HCT116 (cell line): ENCODE data around the gene SGMS1. TPM values are rescaled to one million over a fixed set of nuclear protein-coding genes. Genes with fewer than 3 reads are reported as not detected.

Experiments used
- ATAC-seq: fragments of 200-7000 bp; cut with Tn5 transposase; 2 replicates; pipeline ENCODE4 v1.9.1; 2020; ENCODE audit warnings: mild to moderate bottlenecking, moderate library complexity
- BruUV-seq: library from RNA; stranded (reverse); fragments of 400-500 nt; replicated peaks from 2 replicates; lab custom pipeline; 2021; lab: Mats Ljungman, UMichigan
- CTCF ChIA-PET: fragments of 300-600 bp; sonication (Branson Sonifier 250); formaldehyde crosslinking; loops from one replicate; lab custom pipeline; 2021; ENCODE audit warnings: antibody characterized with exemption; lab: Charles Lee
- POLR2A ChIA-PET: fragments of 300-600, 350-600 bp; sonication (Branson Sonifier 250); formaldehyde crosslinking; loops from one replicate; lab custom pipeline; 2021; ENCODE audit warnings: antibody characterized with exemption; lab: Charles Lee
- RAD21 ChIA-PET, 2 experiments: fragments of 300-600 bp; sonication (Branson Sonifier 250); formaldehyde crosslinking; loops; one replicate each; lab custom pipeline; 2023; ENCODE audit warnings: low total read pairs in 2 of 2; ENCODE audit not compliant: uncharacterized antibody in 2 of 2, unreplicated experiment in 2 of 2, low non-redundant PET in 1 of 2; lab: Charles Lee
- DNase-seq: peaks from one replicate; pipeline ENCODE4 v3.0.0-alpha.2; 2010; ENCODE audit warnings: low read depth, low spot score
- H2AFZ ChIP-seq: fragments of 200-600 bp; shearing (Covaris generic), sonication (generic); 2 replicates; pipeline ENCODE4 v1.6.1; 2017; ENCODE audit warnings: low read depth, mixed run types, mixed read lengths, antibody characterized with exemption, low read length; ENCODE audit not compliant: poor library complexity, severe bottlenecking
- H3K27ac ChIP-seq: 2 replicates; pipeline ENCODE4 v1.5.1; 2012; ENCODE audit warnings: low read depth, low read length
- H3K27me3 ChIP-seq: fragments of 200-600 bp; sonication (generic); 2 replicates; pipeline ENCODE4 v1.6.1; 2016; ENCODE audit warnings: mixed run types, low read length, mixed read lengths; ENCODE audit not compliant: insufficient read depth
- H3K36me3 ChIP-seq, 2 experiments: fragments of 200-500 bp in 1 of 2; fragments of 200-600 bp in 1 of 2; sonication (Bioruptor generic) in 1 of 2; sonication (generic) in 1 of 2; 2 replicates each; pipeline versions ENCODE4 v1.5.1 to v1.6.1; 2014 to 2016; ENCODE audit warnings: low read length in 2 of 2, inconsistent platforms in 1 of 2, mixed read lengths in 1 of 2, mixed run types in 1 of 2; ENCODE audit not compliant: insufficient read depth in 2 of 2, control insufficient read depth in 1 of 2
- H3K4me1 ChIP-seq, 2 experiments: fragments of 200-600 bp in 1 of 2; sonication (generic) in 1 of 2; 2 replicates each; pipeline versions ENCODE4 v1.5.1 to v1.6.1; 2012 to 2017; ENCODE audit warnings: low read length in 2 of 2, inconsistent platforms in 1 of 2, mild to moderate bottlenecking in 1 of 2, mixed read lengths in 1 of 2, mixed run types in 1 of 2, moderate library complexity in 1 of 2; ENCODE audit not compliant: insufficient read depth in 2 of 2, control insufficient read depth in 1 of 2
- H3K4me2 ChIP-seq: fragments of 200-600 bp; sonication (generic); 2 replicates; pipeline ENCODE4 v1.6.1; 2017; ENCODE audit warnings: mixed run types, low read length, mixed read lengths
- H3K4me3 ChIP-seq, 2 experiments: fragments of 200-600 bp in 1 of 2; sonication (generic) in 1 of 2; replicated peaks in 1 of 2; 2 replicates each; pipeline ENCODE4 v1.5.1; 2011 to 2016; ENCODE audit warnings: low read length in 2 of 2, control low read depth in 1 of 2, low read depth in 1 of 2, mild to moderate bottlenecking in 1 of 2, mixed read lengths in 1 of 2, mixed run types in 1 of 2
- H3K79me2 ChIP-seq: fragments of 200-600 bp; sonication (generic); 2 replicates; pipeline ENCODE4 v1.6.1; 2017; ENCODE audit warnings: mild to moderate bottlenecking, mixed run types, low read length, moderate library complexity, mixed read lengths; ENCODE audit not compliant: insufficient read depth
- H3K9ac ChIP-seq: fragments of 200-600 bp; sonication (generic); 2 replicates; pipeline ENCODE4 v1.6.1; 2016; ENCODE audit warnings: low read length, mixed read lengths
- H3K9me2 ChIP-seq: fragments of 200-600 bp; sonication (generic), shearing (Covaris generic); 2 replicates; pipeline ENCODE4 v1.6.1; 2017; ENCODE audit warnings: mixed run types, mild to moderate bottlenecking, moderate library complexity; ENCODE audit not compliant: insufficient read depth
- H3K9me3 ChIP-seq, 2 experiments: fragments of 200-500 bp in 1 of 2; fragments of 200-600 bp in 1 of 2; sonication (Bioruptor generic) in 1 of 2; sonication (generic) in 1 of 2; 2 replicates each; pipeline ENCODE4 v1.6.1; 2014 to 2017; ENCODE audit warnings: low read length in 2 of 2, mixed read lengths in 2 of 2, inconsistent platforms in 1 of 2, low read depth in 1 of 2, mild to moderate bottlenecking in 1 of 2, mixed run types in 1 of 2, moderate library complexity in 1 of 2; ENCODE audit not compliant: control insufficient read depth in 1 of 2, insufficient read depth in 1 of 2
- H4K20me1 ChIP-seq: fragments of 200-600 bp; sonication (generic), shearing (Covaris generic); 2 replicates; pipeline ENCODE4 v1.6.1; 2017; ENCODE audit warnings: mixed run types, mild to moderate bottlenecking, moderate library complexity; ENCODE audit not compliant: insufficient read depth
- CBX3 ChIP-seq: IDR thresholded peaks from 2 replicates; pipeline ENCODE4 v1.6.1; 2012; ENCODE audit warnings: low read depth
- CEBPB ChIP-seq: IDR thresholded peaks from 2 replicates; pipeline ENCODE4 v1.6.1; 2012; ENCODE audit warnings: low read depth
- CTCF ChIP-seq, 3 experiments: fragments of 200-600 bp in 1 of 3; sonication (generic) in 1 of 3; IDR thresholded peaks in 2 of 3; conservative IDR thresholded peaks in 1 of 3; 2 replicates each; pipeline ENCODE4 v1.5.1; 2012 to 2017; ENCODE audit warnings: low read depth in 2 of 3, low read length in 2 of 3, antibody characterized with exemption in 1 of 3, borderline replicate concordance in 1 of 3, control low read depth in 1 of 3, mild to moderate bottlenecking in 1 of 3, mixed read lengths in 1 of 3, mixed run types in 1 of 3, moderate library complexity in 1 of 3; ENCODE audit not compliant: insufficient read depth in 1 of 3
- EGR1 ChIP-seq: IDR thresholded peaks from 2 replicates; pipeline ENCODE4 v1.6.1; 2012; ENCODE audit warnings: low read depth
- EZH2 ChIP-seq: fragments of 200-600 bp; sonication (generic); IDR thresholded peaks from 2 replicates; pipeline ENCODE4 v1.6.1; 2017; ENCODE audit warnings: antibody characterized with exemption, mixed run types
- EZH2phosphoT487 ChIP-seq: fragments of 200-600 bp; IDR thresholded peaks from 2 replicates; pipeline ENCODE4 v1.6.1; 2018; ENCODE audit warnings: antibody characterized with exemption, borderline replicate concordance
- JUND ChIP-seq: IDR thresholded peaks from 2 replicates; pipeline ENCODE4 v1.6.1; 2012
- POLR2A ChIP-seq: IDR thresholded peaks from 2 replicates; pipeline ENCODE4 v1.7.0; 2011; ENCODE audit warnings: borderline replicate concordance; ENCODE audit not compliant: insufficient read depth, insufficient read length; ENCODE audit errors: extremely low read depth
- REST ChIP-seq: IDR thresholded peaks from 2 replicates; pipeline ENCODE4 v1.6.1; 2012; ENCODE audit warnings: low read depth
- YY1 ChIP-seq: IDR thresholded peaks from 2 replicates; pipeline ENCODE4 v1.6.1; 2011; ENCODE audit warnings: low read length, low read depth, moderate library complexity, mild to moderate bottlenecking; ENCODE audit not compliant: insufficient replicate concordance; ENCODE audit errors: extremely low read depth
- intact Hi-C: fragments of 100-400 bp; cut with micrococcal nuclease; formaldehyde crosslinking; loops from 2 replicates; pipeline ENCODE4 v1.10.0; 2022
- total RNA-seq: library from RNA; stranded (reverse); gene quantifications from one replicate; pipeline ENCODE4 v1.2.1, GENCODE V29; 2021; ENCODE audit not compliant: unreplicated experiment

The SGMS1 gene
- total RNA-seq, 1 experiment from 2014 or later: 29.1 TPM

DNA sequence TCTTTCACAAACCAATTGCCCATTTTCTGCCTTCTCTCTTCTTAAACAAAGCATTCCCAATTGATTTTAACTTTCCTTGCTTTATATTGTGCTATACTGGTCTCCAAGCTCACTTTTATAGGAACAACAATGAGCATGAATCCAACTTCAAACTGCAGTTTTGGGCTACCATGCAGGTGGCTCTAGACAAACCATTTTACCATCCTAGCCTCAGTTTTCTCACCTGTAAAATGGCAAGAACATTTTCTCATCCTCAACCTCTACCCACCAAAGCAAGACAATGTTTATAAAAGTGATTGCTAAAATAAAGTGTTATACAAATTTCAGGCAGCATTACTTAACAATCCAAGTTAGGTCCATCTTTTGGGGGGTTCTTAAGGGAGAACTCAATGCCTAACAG, 305.6 kb downstream of the SGMS1 start:
- H3K27me3 ChIP-seq: no peaks in the 10 kb centered on the region
- no peaks in the 10 kb centered on the region for H3K4me1 ChIP-seq
- no peak overlapping the region for H3K9ac ChIP-seq
- ChIA-PET POLR2A (no interaction called here), RAD21 (no interaction called here), CTCF (no interaction called here)
- H2AFZ ChIP-seq: no peak overlapping the region
- DNase-seq (no peak), ATAC-seq (no peak)
- no peaks in the 10 kb centered on the region for H3K9me2 ChIP-seq
- no TSS peak for BruUV-seq
- intact Hi-C loops: no loop called here
- H3K9me3 ChIP-seq: no peaks in the 10 kb centered on the region
- H4K20me1 ChIP-seq: no peaks in the 10 kb centered on the region
- no peaks in the 10 kb centered on the region for H3K36me3 ChIP-seq
- H3K27ac ChIP-seq: no peak overlapping the region
- no peaks in the 10 kb centered on the region for H3K79me2 ChIP-seq
- H3K4me3 ChIP-seq: no peak overlapping the region
- no peak for TF ChIP-seq YY1
- no peak for TF ChIP-seq CTCF (IDR thresholded peaks at IDR 0.05 in 2 of 3, conservative IDR thresholded peaks at IDR 0.05 in 1 of 3; ENCODE audit: borderline replicate concordance in 1 of 3, insufficient read depth in 1 of 3, low read depth in 2 of 3, low read length in 2 of 3)
- no peak for TF ChIP-seq POLR2A
- no peak for TF ChIP-seq CEBPB
- no peak for TF ChIP-seq JUND
- no peak for TF ChIP-seq EGR1
- no peak for TF ChIP-seq EZH2
- TF ChIP-seq EZH2phosphoT487: no peak
- no peak for TF ChIP-seq CBX3
- TF ChIP-seq REST: no peak
- no peak overlapping the region for H3K4me2 ChIP-seq
